Stimulated activated CD4-positive, alpha-beta T cell treated with anti-CD3 and anti-CD28 coated beads, TNF-alpha, amount 100 ng/mL, for 1 hour (primary cell): Measurements from ENCODE around the gene PGGT1B.
"Not testable (repeated sequence)": the region's sequence is repeated elsewhere in the genome, so short reads cannot be mapped to it uniquely, and the experiment has no call there.

ENCODE experiments used
- DNase-seq, 3 donors: peaks; one replicate each; pipeline ENCODE4 v3.0.0-alpha.2; 2020; ENCODE audit warnings: low read depth in 3 of 3, low spot score in 1 of 3

PGGT1B gene

GRCh38 chr5:115260248-115260647 lies 2.4 kb downstream of the PGGT1B start:
- DNase-seq: no peak

GRCh38 chr5:115257981-115258380 lies 4.7 kb downstream of the PGGT1B start:
- DNase-seq: no peak

GRCh38 chr5:115249379-115249778 lies 13.3 kb downstream of the PGGT1B start:
- not testable (repeated sequence) for DNase-seq

GRCh38 chr5:115246361-115246991 lies 16.2 kb downstream of the PGGT1B start:
- no peak for DNase-seq

- no peak for DNase-seq
These were observed 19.3 kb downstream of the PGGT1B start for GRCh38 chr5:115243412-115243811.

GRCh38 chr5:115241881-115242642 lies 20.6 kb downstream of the PGGT1B start:
- no peak for DNase-seq

GRCh38 chr5:115237066-115237465 lies 25.6 kb downstream of the PGGT1B start:
- DNase-seq: no peak

- DNase-seq: no peak
These were observed 26.1 kb downstream of the PGGT1B start for GRCh38 chr5:115236599-115236998.

GRCh38 chr5:115231598-115231997 lies 31.1 kb downstream of the PGGT1B start:
- no peak for DNase-seq

- DNase-seq: no peak
These were observed 33.1 kb downstream of the PGGT1B start for GRCh38 chr5:115229606-115230005.

- no peak for DNase-seq
These were observed 35.4 kb downstream of the PGGT1B start for GRCh38 chr5:115227281-115227680.

GRCh38 chr5:115214541-115214940 lies 48.1 kb downstream of the PGGT1B start:
- no peak for DNase-seq

- no peak for DNase-seq
These were observed 53.4 kb downstream of the PGGT1B start for GRCh38 chr5:115209279-115209678.

GRCh38 chr5:115202952-115203351 lies 59.7 kb downstream of the PGGT1B start:
- no peak for DNase-seq

GRCh38 chr5:115196161-115196560 lies 66.5 kb downstream of the PGGT1B start:
- no peak for DNase-seq

GRCh38 chr5:115194676-115195075 lies 68.0 kb downstream of the PGGT1B start:
- DNase-seq: no peak

GRCh38 chr5:115193295-115193694 lies 69.4 kb downstream of the PGGT1B start:
- DNase-seq: no peak

GRCh38 chr5:115192098-115192497 lies 70.6 kb downstream of the PGGT1B start:
- DNase-seq: no peak

GRCh38 chr5:115191474-115192031 lies 71.1 kb downstream of the PGGT1B start:
- DNase-seq: no peak

GRCh38 chr5:115190388-115190787 lies 72.3 kb downstream of the PGGT1B start:
- DNase-seq: no peak

GRCh38 chr5:115189866-115190265 lies 72.8 kb downstream of the PGGT1B start:
- no peak for DNase-seq

- DNase-seq: no peak
These were observed 75.9 kb downstream of the PGGT1B start for GRCh38 chr5:115186794-115187193.
